Hematopoietic multipotent progenitor cell (in vitro differentiated cells): ENCODE measurements around the gene PLCH1. TPM values are rescaled to one million over a fixed set of nuclear protein-coding genes. Genes with fewer than 3 reads are reported as not detected.
"Not testable (repeated sequence)": the region's sequence is repeated elsewhere in the genome, so short reads cannot be mapped to it uniquely, and the experiment has no call there.

ENCODE experiments used
- DNase-seq, 3 donors: peaks; one replicate each; pipeline ENCODE4 v3.0.0-alpha.2; 2011 to 2015; ENCODE audit warnings: low read depth in 2 of 3, low spot score in 2 of 3
- total RNA-seq: library from RNA; depleted of rRNA; stranded (reverse); fragments of >200 nt; gene quantifications from one replicate; pipeline ENCODE4 v1.2.3, GENCODE V29; 2012

The PLCH1 gene
- total RNA-seq, 1 donor: 1.1 TPM

- no peak for DNase-seq
Measured at GRCh38 chr3:155651489-155652218, 93.2 kb downstream of the PLCH1 start.

GRCh38 chr3:155648013-155648591 lies 96.8 kb downstream of the PLCH1 start:
- DNase-seq: no peak

GRCh38 chr3:155647206-155647605 lies 97.7 kb downstream of the PLCH1 start:
- DNase-seq: no peak

- no peak for DNase-seq
Measured at GRCh38 chr3:155646669-155647068, 98.2 kb downstream of the PLCH1 start.

- DNase-seq: no peak
Measured at GRCh38 chr3:155646128-155646527, 98.7 kb downstream of the PLCH1 start.

GRCh38 chr3:155643581-155644165 lies 101.2 kb downstream of the PLCH1 start:
- no peak for DNase-seq

GRCh38 chr3:155641956-155642355 lies 102.9 kb downstream of the PLCH1 start:
- DNase-seq: no peak

- no peak for DNase-seq
Measured at GRCh38 chr3:155640098-155640497, 104.8 kb downstream of the PLCH1 start.

GRCh38 chr3:155639462-155640055 lies 105.3 kb downstream of the PLCH1 start:
- DNase-seq: no peak

- DNase-seq: not testable (repeated sequence)
Measured at GRCh38 chr3:155638461-155638860, 106.4 kb downstream of the PLCH1 start.

- no peak for DNase-seq
Measured at GRCh38 chr3:155637567-155637966, 107.3 kb downstream of the PLCH1 start.

GRCh38 chr3:155635056-155635455 lies 109.8 kb downstream of the PLCH1 start:
- peak in 2 of 3 donors; percentile 6 to 66 for DNase-seq

- DNase-seq: no peak
Measured at GRCh38 chr3:155634121-155634719, 110.7 kb downstream of the PLCH1 start.

GRCh38 chr3:155631323-155632019 lies 113.4 kb downstream of the PLCH1 start:
- DNase-seq: no peak

- no peak for DNase-seq
Measured at GRCh38 chr3:155629556-155629955, 115.3 kb downstream of the PLCH1 start.

GRCh38 chr3:155629056-155629455 lies 115.8 kb downstream of the PLCH1 start:
- no peak for DNase-seq

GRCh38 chr3:155622647-155623046 lies 122.2 kb downstream of the PLCH1 start:
- not testable (repeated sequence) for DNase-seq

- DNase-seq: not testable (repeated sequence)
Measured at GRCh38 chr3:155620552-155620951, 124.3 kb downstream of the PLCH1 start.

- no peak for DNase-seq
Measured at GRCh38 chr3:155619118-155619915, 125.6 kb downstream of the PLCH1 start.

GRCh38 chr3:155618543-155618942 lies 126.3 kb downstream of the PLCH1 start:
- no peak for DNase-seq
